Measurements from ENCODE around the gene FAM237B. TPM values are rescaled to one million over a fixed set of nuclear protein-coding genes. Genes with fewer than 3 reads are reported as not detected.

The FAM237B gene
- total RNA-seq, 1 experiment from 2014 or later = not detected

DNA sequence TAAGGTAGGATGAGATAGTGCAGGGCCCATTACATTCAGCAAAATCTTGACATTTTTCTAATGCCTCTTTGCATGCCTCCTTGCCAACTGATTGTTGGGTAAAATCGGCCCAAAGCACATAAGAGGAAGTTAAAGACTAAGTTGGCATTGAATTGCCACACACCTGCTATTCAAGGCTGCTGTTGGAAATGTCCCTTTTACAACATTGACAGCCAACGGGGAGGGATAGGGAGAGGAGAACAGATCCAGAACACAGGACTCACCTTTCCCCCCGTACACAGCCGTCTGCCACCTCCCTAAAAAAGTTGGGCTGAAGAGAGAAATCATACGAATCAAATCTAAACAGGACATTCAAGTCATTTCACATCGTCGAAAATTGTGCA, 695 bp downstream of the FAM237B start:
- ATAC-seq (no peak), DNase-seq (no peak)
- Histone ChIP-seq H3K4me3 (ENCODE audit: low read length) (no peak overlapping the region), H3K27ac (ENCODE audit: low read length) (no peak overlapping the region), H3K9ac (ENCODE audit: low read length) (no peak overlapping the region), H3F3A (ENCODE audit: low read length, unreplicated experiment) (no peaks in the 10 kb centered on the region), H2AFZ (ENCODE audit: low read length) (no peak overlapping the region), H3K79me2 (ENCODE audit: low read length) (no peaks in the 10 kb centered on the region), H3K27me3 (ENCODE audit: low read length) (peaks cover 5% of the 10 kb centered on the region; the same call in 1 of the 2 replicates), H3K4me1 (ENCODE audit: insufficient read depth, low read length) (0 out of 2 replicates have a peak, but pooled peaks cover 3% of the 10 kb centered on the region), H3K4me2 (ENCODE audit: low read length) (no peak overlapping the region), H4K20me1 (ENCODE audit: low read length) (no peaks in the 10 kb centered on the region), H3K9me3 (ENCODE audit: low read length) (no peaks in the 10 kb centered on the region), H3K36me3 (ENCODE audit: low read depth, low read length) (no peaks in the 10 kb centered on the region), H3K9me2 (replicated peaks; ENCODE audit: low read length) (no peaks in the 10 kb centered on the region)
- TF ChIP-seq, protein P1, sequence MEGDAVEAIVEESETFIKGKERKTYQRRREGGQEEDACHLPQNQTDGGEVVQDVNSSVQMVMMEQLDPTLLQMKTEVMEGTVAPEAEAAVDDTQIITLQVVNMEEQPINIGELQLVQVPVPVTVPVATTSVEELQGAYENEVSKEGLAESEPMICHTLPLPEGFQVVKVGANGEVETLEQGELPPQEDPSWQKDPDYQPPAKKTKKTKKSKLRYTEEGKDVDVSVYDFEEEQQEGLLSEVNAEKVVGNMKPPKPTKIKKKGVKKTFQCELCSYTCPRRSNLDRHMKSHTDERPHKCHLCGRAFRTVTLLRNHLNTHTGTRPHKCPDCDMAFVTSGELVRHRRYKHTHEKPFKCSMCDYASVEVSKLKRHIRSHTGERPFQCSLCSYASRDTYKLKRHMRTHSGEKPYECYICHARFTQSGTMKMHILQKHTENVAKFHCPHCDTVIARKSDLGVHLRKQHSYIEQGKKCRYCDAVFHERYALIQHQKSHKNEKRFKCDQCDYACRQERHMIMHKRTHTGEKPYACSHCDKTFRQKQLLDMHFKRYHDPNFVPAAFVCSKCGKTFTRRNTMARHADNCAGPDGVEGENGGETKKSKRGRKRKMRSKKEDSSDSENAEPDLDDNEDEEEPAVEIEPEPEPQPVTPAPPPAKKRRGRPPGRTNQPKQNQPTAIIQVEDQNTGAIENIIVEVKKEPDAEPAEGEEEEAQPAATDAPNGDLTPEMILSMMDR (conservative IDR thresholded peaks at IDR 0.05; ENCODE audit: low read depth, low read length) = no peak
- no peak for TF ChIP-seq EZH2phosphoT487 (IDR thresholded peaks at IDR 0.05; ENCODE audit: borderline replicate concordance, low read length)
- no peak for TF ChIP-seq EZH2 (IDR thresholded peaks at IDR 0.05; ENCODE audit: low read length, unreplicated experiment)
- ChIA-PET POLR2A (ENCODE audit: unreplicated experiment) (no interaction called here), CTCF (no interaction called here)
- no TSS peak for BruUV-seq (replicated peaks)
- intact Hi-C loops (cut with micrococcal nuclease) = no loop called here

DNA sequence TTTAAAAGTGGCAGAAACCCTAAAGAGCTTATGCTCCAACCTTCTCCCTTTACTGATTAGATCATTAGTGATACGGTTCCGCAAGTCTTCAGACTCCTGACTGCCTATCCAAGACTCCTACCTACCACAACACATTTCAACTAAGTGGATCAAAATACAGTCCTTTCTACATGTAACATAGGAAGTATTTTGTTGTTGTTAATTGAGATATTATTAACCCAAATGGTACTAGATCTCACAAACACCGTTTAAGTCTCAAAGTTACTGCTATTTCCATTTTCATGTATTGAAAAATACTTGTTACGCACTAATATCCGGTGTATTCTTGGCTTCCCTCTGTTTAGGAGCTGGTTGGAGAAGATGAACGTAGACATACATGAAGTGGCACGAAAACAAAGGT, 1.1 kb downstream of the FAM237B start:
- ChIA-PET POLR2A (ENCODE audit: unreplicated experiment) (no interaction called here), CTCF (no interaction called here)
- DNase-seq (no peak), ATAC-seq (no peak)
- Histone ChIP-seq H4K20me1 (ENCODE audit: low read length) (no peaks in the 10 kb centered on the region), H3K27ac (ENCODE audit: low read length) (no peak overlapping the region), H3K4me3 (ENCODE audit: low read length) (no peak overlapping the region), H3K4me1 (ENCODE audit: insufficient read depth, low read length) (0 out of 2 replicates have a peak, but pooled peaks cover 3% of the 10 kb centered on the region), H3K36me3 (ENCODE audit: low read depth, low read length) (no peaks in the 10 kb centered on the region), H3K79me2 (ENCODE audit: low read length) (no peaks in the 10 kb centered on the region), H3K9me3 (ENCODE audit: low read length) (no peaks in the 10 kb centered on the region), H3F3A (ENCODE audit: low read length, unreplicated experiment) (no peaks in the 10 kb centered on the region), H3K9ac (ENCODE audit: low read length) (no peak overlapping the region), H2AFZ (ENCODE audit: low read length) (no peak overlapping the region), H3K9me2 (replicated peaks; ENCODE audit: low read length) (no peaks in the 10 kb centered on the region), H3K4me2 (ENCODE audit: low read length) (no peak overlapping the region), H3K27me3 (ENCODE audit: low read length) (peaks cover 5% of the 10 kb centered on the region; the same call in 1 of the 2 replicates)
- no TSS peak for BruUV-seq (replicated peaks)
- intact Hi-C loops (cut with micrococcal nuclease) = no loop called here
- TF ChIP-seq EZH2phosphoT487 (IDR thresholded peaks at IDR 0.05; ENCODE audit: borderline replicate concordance, low read length) (no peak), EZH2 (IDR thresholded peaks at IDR 0.05; ENCODE audit: low read length, unreplicated experiment) (no peak)
- TF ChIP-seq, protein P1 (conservative IDR thresholded peaks at IDR 0.05; ENCODE audit: low read depth, low read length) = no peak

GRCh38 chr7:90313907-90314306, 7.2 kb downstream of the FAM237B start:
- BruUV-seq (replicated peaks) = no TSS peak
- no peak overlapping the region for H3K27ac ChIP-seq (ENCODE audit: low read length)
- POLR2A ChIA-PET (ENCODE audit: unreplicated experiment) = no interaction called here
- no peaks in the 10 kb centered on the region for H3F3A ChIP-seq (ENCODE audit: low read length, unreplicated experiment)
- CTCF ChIA-PET = interaction anchor here (0.6 to 1.7 kb wide), 2 partner anchors 36 to 114 kb away, joined by 3 to 21 read pairs; no protein-coding TSS in a partner anchor
- no peak for TF ChIP-seq EZH2phosphoT487 (IDR thresholded peaks at IDR 0.05; ENCODE audit: borderline replicate concordance, low read length)
- no peak for TF ChIP-seq EZH2 (IDR thresholded peaks at IDR 0.05; ENCODE audit: low read length, unreplicated experiment)
- TF ChIP-seq, protein P1 (conservative IDR thresholded peaks at IDR 0.05; ENCODE audit: low read depth, low read length) = no peak
- intact Hi-C loops (cut with micrococcal nuclease) = no loop called here
- no peak overlapping the region for H3K4me3 ChIP-seq (ENCODE audit: low read length)
- no peak overlapping the region for H2AFZ ChIP-seq (ENCODE audit: low read length)
- H3K9me2 ChIP-seq (replicated peaks; ENCODE audit: low read length) = no peaks in the 10 kb centered on the region
- H3K4me2 ChIP-seq (ENCODE audit: low read length) = no peak overlapping the region
- DNase-seq = no peak
- no peak for ATAC-seq
- H3K4me1 ChIP-seq (ENCODE audit: insufficient read depth, low read length) = 0 out of 2 replicates have a peak, but pooled peaks cover 3% of the 10 kb centered on the region
- H3K79me2 ChIP-seq (ENCODE audit: low read length) = no peaks in the 10 kb centered on the region
- H3K36me3 ChIP-seq (ENCODE audit: low read depth, low read length) = no peaks in the 10 kb centered on the region
- no peaks in the 10 kb centered on the region for H3K27me3 ChIP-seq (ENCODE audit: low read length)
- H3K9me3 ChIP-seq (ENCODE audit: low read length) = no peaks in the 10 kb centered on the region
- H4K20me1 ChIP-seq (ENCODE audit: low read length) = no peaks in the 10 kb centered on the region
- no peak overlapping the region for H3K9ac ChIP-seq (ENCODE audit: low read length)

All from PC-3 (cell line).